Activated B cell treated with CpG ODN at 0.5 μM for 24 hours (primary cell): Measurements from ENCODE around the gene SIX5. TPM values are rescaled to one million over a fixed set of nuclear protein-coding genes. Genes with fewer than 3 reads are reported as not detected.

Source experiments
- ATAC-seq: fragments of 200-7000 bp; cut with Tn5 transposase; one replicate; pipeline ENCODE4 v1.10.0; 2021; ENCODE audit warnings: low read depth, mild to moderate bottlenecking, moderate library complexity
- CTCF ChIA-PET: fragments of 350-600 bp; sonication (Branson Sonifier 250); formaldehyde crosslinking; loops from one replicate; lab custom pipeline; 2021; ENCODE audit warnings: antibody characterized with exemption; lab: Charles Lee
- POLR2A ChIA-PET: fragments of 350-600 bp; sonication (Branson Sonifier 250); formaldehyde crosslinking; loops from one replicate; lab custom pipeline; 2021; ENCODE audit warnings: antibody characterized with exemption; lab: Charles Lee
- DNase-seq: peaks from one replicate; pipeline ENCODE4 v3.0.0; 2022
- H3K27ac Mint-ChIP-seq: one replicate; pipeline ENCODE4 v1.8.0; 2020; ENCODE audit warnings: mixed read lengths
- H3K27me3 Mint-ChIP-seq: one replicate; pipeline ENCODE4 v1.8.0; 2021; ENCODE audit warnings: mixed read lengths
- H3K36me3 Mint-ChIP-seq: one replicate; pipeline ENCODE4 v1.8.0; 2021; ENCODE audit warnings: low read depth, mixed read lengths
- H3K4me1 Mint-ChIP-seq: one replicate; pipeline ENCODE4 v1.8.0; 2021; ENCODE audit warnings: mixed read lengths
- H3K4me3 Mint-ChIP-seq: one replicate; pipeline ENCODE4 v1.8.0; 2020; ENCODE audit warnings: mild to moderate bottlenecking, mixed read lengths
- H3K9me3 Mint-ChIP-seq: one replicate; pipeline ENCODE4 v1.8.0; 2020; ENCODE audit warnings: mixed read lengths
- intact Hi-C: fragments of 100-400 bp; cut with micrococcal nuclease; formaldehyde crosslinking; loops from one replicate; pipeline ENCODE4 v1.15.1; 2024
- total RNA-seq: library from RNA; stranded (reverse); gene quantifications from 2 replicates; pipeline ENCODE4 v1.2.3, GENCODE V29; 2022
- TF ChIP-seq, protein P1 (sequence below): fragments of 200-600 bp; IDR thresholded peaks from one replicate; pipeline ENCODE4 v1.8.0; 2022; ENCODE audit warnings: antibody characterized with exemption, mild to moderate bottlenecking

SIX5 gene
- total RNA-seq, 1 donor from 2014 or later: 1.9 TPM

DNA sequence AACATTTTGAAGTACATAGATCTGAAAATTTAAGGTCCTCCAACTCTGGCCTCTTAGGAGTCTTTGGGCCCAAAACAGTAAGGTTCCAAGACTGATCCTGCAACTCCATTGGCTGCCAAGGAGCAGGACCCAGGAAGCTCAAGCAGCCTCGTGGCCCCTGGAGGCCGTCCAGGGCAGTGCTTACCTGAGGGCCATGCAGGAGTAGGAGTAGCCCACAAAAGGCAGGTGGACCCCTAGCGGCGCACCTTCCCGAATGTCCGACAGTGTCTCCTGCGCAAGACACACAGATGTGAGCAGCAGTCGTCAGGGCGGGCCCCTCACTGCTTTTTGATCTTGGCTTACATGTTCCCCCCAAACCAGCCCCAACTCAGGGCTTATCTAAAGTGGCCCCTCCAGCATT is 5.7 kb upstream of the SIX5 start:
- H3K9me3 Mint-ChIP-seq: no peaks in the 10 kb centered on the region
- POLR2A ChIA-PET: interaction anchor here (0.7 kb wide), 1 partner anchor 85 kb away, joined by 5 read pairs; no protein-coding TSS in a partner anchor
- no peak overlapping the region for H3K4me3 Mint-ChIP-seq
- DNase-seq: no peak
- H3K27me3 Mint-ChIP-seq: peaks cover 4% of the 10 kb centered on the region
- H3K27ac Mint-ChIP-seq: no peak overlapping the region
- no peak for ATAC-seq
- peaks cover 27% of the 10 kb centered on the region for H3K4me1 Mint-ChIP-seq
- TF ChIP-seq, protein P1, sequence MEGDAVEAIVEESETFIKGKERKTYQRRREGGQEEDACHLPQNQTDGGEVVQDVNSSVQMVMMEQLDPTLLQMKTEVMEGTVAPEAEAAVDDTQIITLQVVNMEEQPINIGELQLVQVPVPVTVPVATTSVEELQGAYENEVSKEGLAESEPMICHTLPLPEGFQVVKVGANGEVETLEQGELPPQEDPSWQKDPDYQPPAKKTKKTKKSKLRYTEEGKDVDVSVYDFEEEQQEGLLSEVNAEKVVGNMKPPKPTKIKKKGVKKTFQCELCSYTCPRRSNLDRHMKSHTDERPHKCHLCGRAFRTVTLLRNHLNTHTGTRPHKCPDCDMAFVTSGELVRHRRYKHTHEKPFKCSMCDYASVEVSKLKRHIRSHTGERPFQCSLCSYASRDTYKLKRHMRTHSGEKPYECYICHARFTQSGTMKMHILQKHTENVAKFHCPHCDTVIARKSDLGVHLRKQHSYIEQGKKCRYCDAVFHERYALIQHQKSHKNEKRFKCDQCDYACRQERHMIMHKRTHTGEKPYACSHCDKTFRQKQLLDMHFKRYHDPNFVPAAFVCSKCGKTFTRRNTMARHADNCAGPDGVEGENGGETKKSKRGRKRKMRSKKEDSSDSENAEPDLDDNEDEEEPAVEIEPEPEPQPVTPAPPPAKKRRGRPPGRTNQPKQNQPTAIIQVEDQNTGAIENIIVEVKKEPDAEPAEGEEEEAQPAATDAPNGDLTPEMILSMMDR: no peak
- H3K36me3 Mint-ChIP-seq: peaks cover 10% of the 10 kb centered on the region
- CTCF ChIA-PET: interaction anchor here (7.1 kb wide), 1 partner anchor 23 kb away, joined by 172 read pairs; no protein-coding TSS in a partner anchor
- intact Hi-C loops: loop anchor here (10.0 kb wide), 1 partner anchor 350 kb away; the partner anchor contains the start of gene ERCC1

DNA sequence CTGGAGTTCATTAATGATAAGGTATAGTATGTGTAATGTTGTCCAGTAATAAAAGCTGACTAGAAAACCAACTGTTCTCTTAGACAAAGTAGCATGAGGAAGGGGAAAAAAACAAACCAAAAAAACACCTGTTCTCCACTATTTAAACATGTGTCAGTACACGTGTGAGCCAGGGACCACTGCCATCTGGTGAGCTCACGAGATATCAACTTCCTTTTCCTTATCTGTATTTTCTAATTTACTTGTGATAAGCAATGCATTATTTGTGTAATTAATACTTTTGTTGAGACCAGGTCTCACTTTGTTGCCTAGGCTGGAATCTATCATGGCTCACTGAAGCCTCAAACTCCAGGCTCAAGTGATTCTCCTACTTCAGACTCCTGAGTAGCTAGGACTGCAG is 4.3 kb upstream of the SIX5 start:
- Mint-ChIP-seq H3K9me3 (no peaks in the 10 kb centered on the region), H3K4me3 (no peak overlapping the region), H3K4me1 (peaks cover 17% of the 10 kb centered on the region), H3K36me3 (peaks cover 10% of the 10 kb centered on the region), H3K27ac (no peak overlapping the region), H3K27me3 (no peaks in the 10 kb centered on the region)
- ChIA-PET POLR2A (interaction anchor here (1.1 kb wide), 1 partner anchor 19 kb away, joined by 3 read pairs; the partner anchor contains the start of gene DMWD), CTCF (interaction anchor here (7.1 kb wide), 1 partner anchor 25 kb away, joined by 172 read pairs; no protein-coding TSS in a partner anchor)
- TF ChIP-seq, protein P1: no peak
- intact Hi-C loops: loop anchor here (10.0 kb wide), 1 partner anchor 349 kb away; the partner anchor contains the start of gene ERCC1
- ATAC-seq (no peak), DNase-seq (no peak)

DNA sequence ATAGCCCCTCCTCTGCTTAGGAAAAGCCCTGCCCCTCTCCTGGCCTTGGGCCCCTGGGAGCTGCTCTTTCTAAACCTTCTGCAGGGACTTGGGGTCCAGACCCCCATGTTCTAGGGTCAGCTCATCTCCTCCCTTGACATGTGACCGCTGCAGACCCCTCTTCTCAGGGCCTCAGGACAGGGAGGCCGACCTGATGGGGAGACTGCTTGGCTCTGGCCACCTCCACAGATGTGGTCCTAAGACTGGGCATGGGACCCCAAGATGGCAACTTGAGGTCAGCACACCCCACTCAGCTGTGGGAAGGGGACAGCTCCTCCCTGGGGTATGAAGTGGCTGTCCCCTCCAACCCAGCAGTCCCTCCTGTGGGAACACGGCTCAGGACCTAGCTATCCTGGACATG is 3.9 kb upstream of the SIX5 start:
- H3K27me3 Mint-ChIP-seq: no peaks in the 10 kb centered on the region
- TF ChIP-seq, protein P1: no peak
- CTCF ChIA-PET: interaction anchor here (0.9 to 7.1 kb wide), 2 partner anchors 25 to 244 kb away, joined by 3 to 172 read pairs; no protein-coding TSS in a partner anchor
- no peak overlapping the region for H3K27ac Mint-ChIP-seq
- no peak overlapping the region for H3K4me3 Mint-ChIP-seq
- intact Hi-C loops: loop anchor here (10.0 kb wide), 1 partner anchor 348 kb away; the partner anchor contains the start of gene ERCC1
- DNase-seq (no peak), ATAC-seq (no peak)
- POLR2A ChIA-PET: interaction anchor here (1.1 kb wide), 1 partner anchor 20 kb away, joined by 3 read pairs; the partner anchor contains the start of gene DMWD
- H3K36me3 Mint-ChIP-seq: peaks cover 10% of the 10 kb centered on the region
- peaks cover 18% of the 10 kb centered on the region for H3K4me1 Mint-ChIP-seq
- H3K9me3 Mint-ChIP-seq: no peaks in the 10 kb centered on the region

DNA sequence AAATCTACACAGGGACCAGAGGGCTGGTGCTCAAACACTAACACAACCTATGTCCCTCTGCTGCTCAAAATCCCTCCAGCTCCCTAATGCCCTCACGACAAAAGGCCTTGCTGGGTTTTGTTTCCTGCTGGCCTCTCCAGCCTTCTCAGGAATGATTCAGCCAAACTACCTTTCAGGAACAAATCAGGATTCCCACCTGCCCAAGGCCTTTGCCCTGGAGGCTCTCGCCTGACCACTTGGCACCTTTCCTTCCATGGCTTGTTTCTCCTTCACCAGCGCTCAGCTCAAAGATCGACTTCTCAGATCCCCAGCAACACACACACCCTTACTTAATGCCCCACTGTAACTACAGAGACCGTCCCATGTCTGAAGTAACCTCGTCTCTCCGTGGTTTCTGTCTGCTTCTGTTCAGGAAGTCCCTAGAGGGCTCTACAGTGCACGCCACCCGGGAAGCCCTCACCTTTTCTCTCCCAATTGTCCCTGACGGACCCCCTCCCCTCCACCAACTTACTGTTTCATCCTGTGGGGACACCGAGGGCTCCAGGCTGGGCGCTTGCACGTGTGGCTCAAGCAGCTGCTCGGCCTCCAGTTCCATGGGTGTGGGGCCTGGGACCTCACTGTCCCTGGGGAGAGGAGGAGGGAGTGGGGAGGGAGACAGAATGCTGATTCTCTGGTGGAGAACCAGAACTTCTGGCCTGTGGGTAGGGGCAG is 3.2 kb upstream of the SIX5 start:
- intact Hi-C loops: loop anchor here (10.0 kb wide), 1 partner anchor 347 kb away; the partner anchor contains the start of gene ERCC1
- DNase-seq (no peak), ATAC-seq (no peak)
- CTCF ChIA-PET: interaction anchor here (0.9 to 7.1 kb wide), 2 partner anchors 26 to 245 kb away, joined by 3 to 172 read pairs; no protein-coding TSS in a partner anchor
- peaks cover 19% of the 10 kb centered on the region for H3K4me1 Mint-ChIP-seq
- peaks cover 9% of the 10 kb centered on the region for H3K36me3 Mint-ChIP-seq
- peak overlapping the region; percentile 20 for H3K27ac Mint-ChIP-seq
- POLR2A ChIA-PET: interaction anchor here (0.6 to 1.1 kb wide), 3 partner anchors 10 to 27 kb away, joined by 3 to 4 read pairs (median 3); partner anchors contain the start of genes DMPK and DMWD
- H3K9me3 Mint-ChIP-seq: no peaks in the 10 kb centered on the region
- TF ChIP-seq, protein P1: no peak
- no peak overlapping the region for H3K4me3 Mint-ChIP-seq
- no peaks in the 10 kb centered on the region for H3K27me3 Mint-ChIP-seq
